ENCODE data around the gene ATN1. TPM values are rescaled to one million over a fixed set of nuclear protein-coding genes. Genes with fewer than 3 reads are reported as not detected.

Gene ATN1
- total RNA-seq, 1 donor from 2014 or later, result 118 TPM

DNA sequence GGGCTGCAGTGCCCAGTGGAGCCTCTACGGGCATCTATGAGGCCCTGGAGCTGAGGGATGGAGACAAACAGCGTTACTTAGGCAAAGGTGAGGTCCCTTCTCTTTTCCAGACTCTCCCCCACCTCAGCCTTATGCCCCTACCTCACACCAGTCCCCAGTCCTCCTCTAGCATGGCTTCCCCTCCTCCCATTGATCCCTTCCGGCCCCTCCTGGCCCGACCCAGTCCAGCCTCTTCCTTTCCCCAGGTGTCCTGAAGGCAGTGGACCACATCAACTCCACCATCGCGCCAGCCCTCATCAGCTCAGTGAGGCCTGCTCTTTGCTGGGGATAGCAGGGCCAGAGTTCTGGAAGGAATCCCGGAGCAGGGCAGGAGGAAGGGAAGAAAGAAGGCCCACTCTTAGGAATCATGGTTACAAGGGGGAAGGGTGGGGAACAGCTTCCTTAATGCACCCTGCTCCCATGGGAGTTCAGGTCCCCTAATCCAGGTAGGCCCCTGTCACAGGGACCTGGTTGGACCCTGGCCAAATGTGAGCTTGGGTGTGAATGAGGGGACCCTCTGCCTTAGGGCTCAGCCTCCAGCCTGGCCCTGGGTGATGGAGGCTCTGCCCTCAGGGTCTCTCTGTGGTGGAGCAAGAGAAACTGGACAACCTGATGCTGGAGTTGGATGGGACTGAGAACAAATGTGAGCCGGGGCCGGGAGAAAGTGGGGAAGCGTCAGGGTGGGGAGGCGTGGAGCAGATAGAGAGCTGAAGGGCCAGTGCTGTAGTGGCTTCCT lies 11.1 kb upstream of the ATN1 start:
- peaks cover 19% of the 10 kb centered on the region for H3K27me3 Mint-ChIP-seq (ENCODE audit: low read depth)
- TF ChIP-seq, protein P1, sequence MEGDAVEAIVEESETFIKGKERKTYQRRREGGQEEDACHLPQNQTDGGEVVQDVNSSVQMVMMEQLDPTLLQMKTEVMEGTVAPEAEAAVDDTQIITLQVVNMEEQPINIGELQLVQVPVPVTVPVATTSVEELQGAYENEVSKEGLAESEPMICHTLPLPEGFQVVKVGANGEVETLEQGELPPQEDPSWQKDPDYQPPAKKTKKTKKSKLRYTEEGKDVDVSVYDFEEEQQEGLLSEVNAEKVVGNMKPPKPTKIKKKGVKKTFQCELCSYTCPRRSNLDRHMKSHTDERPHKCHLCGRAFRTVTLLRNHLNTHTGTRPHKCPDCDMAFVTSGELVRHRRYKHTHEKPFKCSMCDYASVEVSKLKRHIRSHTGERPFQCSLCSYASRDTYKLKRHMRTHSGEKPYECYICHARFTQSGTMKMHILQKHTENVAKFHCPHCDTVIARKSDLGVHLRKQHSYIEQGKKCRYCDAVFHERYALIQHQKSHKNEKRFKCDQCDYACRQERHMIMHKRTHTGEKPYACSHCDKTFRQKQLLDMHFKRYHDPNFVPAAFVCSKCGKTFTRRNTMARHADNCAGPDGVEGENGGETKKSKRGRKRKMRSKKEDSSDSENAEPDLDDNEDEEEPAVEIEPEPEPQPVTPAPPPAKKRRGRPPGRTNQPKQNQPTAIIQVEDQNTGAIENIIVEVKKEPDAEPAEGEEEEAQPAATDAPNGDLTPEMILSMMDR (conservative IDR thresholded peaks at IDR 0.05), result no peak
- H3K4me3 Mint-ChIP-seq, result peak overlapping the region; percentile 65
- no peak for DNase-seq (ENCODE audit: low read depth, low spot score)
- no peaks in the 10 kb centered on the region for H3K9me3 Mint-ChIP-seq
- no peaks in the 10 kb centered on the region for H3K36me3 Mint-ChIP-seq (ENCODE audit: low read depth)
- H3K27ac Mint-ChIP-seq (ENCODE audit: unreplicated experiment), result no peak overlapping the region
- peaks cover 31% of the 10 kb centered on the region for H3K4me1 Mint-ChIP-seq

DNA sequence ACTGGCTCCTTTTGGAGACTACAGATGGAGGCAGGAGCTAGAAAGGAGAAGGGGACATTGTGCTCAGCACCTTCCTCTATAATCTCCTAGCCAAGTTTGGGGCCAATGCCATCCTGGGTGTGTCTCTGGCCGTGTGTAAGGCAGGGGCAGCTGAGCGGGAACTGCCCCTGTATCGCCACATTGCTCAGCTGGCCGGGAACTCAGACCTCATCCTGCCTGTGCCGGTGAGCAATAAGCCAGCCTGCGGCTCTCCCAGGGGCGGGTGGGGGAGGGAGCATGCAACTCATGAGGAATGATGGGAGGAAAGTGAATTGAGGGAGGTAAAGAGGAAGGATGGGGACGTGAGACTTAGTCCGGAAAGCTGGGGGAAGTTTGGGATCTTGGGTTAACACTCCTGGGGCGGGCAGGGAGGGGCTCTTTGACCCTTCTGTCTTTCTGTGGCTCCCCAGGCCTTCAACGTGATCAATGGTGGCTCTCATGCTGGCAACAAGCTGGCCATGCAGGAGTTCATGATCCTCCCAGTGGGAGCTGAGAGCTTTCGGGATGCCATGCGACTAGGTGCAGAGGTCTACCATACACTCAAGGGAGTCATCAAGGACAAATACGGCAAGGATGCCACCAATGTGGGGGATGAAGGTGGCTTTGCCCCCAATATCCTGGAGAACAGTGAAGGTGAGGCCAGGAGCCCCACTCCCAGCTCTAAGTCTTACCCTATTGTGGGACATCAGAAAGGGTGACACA lies 10.1 kb upstream of the ATN1 start:
- Mint-ChIP-seq H3K9me3 (no peaks in the 10 kb centered on the region), H3K36me3 (ENCODE audit: low read depth) (no peaks in the 10 kb centered on the region), H3K4me3 (peak overlapping the region; percentile 18), H3K27me3 (ENCODE audit: low read depth) (peaks cover 18% of the 10 kb centered on the region), H3K4me1 (peaks cover 31% of the 10 kb centered on the region), H3K27ac (ENCODE audit: unreplicated experiment) (no peak overlapping the region)
- TF ChIP-seq, protein P1 (conservative IDR thresholded peaks at IDR 0.05), result no peak
- no peak for DNase-seq (ENCODE audit: low read depth, low spot score)

DNA sequence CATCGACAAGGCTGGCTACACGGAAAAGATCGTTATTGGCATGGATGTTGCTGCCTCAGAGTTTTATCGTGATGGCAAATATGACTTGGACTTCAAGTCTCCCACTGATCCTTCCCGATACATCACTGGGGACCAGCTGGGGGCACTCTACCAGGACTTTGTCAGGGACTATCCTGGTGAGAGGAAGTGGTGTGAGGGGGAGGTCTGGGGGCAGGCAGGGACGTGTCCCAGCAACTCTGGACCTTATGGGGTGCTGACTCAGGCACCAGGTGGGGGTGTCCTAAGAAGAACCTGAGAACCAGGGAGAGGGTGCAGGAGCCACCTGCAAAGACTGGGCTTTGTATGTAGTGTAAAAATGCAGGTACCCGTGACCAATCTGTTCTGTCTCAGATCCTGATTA lies 8.2 kb upstream of the ATN1 start:
- Mint-ChIP-seq H3K36me3 (ENCODE audit: low read depth) (peaks cover 3% of the 10 kb centered on the region), H3K9me3 (no peaks in the 10 kb centered on the region), H3K4me3 (peak overlapping the region; percentile 52), H3K27me3 (ENCODE audit: low read depth) (peaks cover 7% of the 10 kb centered on the region), H3K27ac (ENCODE audit: unreplicated experiment) (peak overlapping the region; percentile 63), H3K4me1 (peaks cover 35% of the 10 kb centered on the region)
- DNase-seq (ENCODE audit: low read depth, low spot score), result no peak
- TF ChIP-seq, protein P1 (conservative IDR thresholded peaks at IDR 0.05), result no peak

DNA sequence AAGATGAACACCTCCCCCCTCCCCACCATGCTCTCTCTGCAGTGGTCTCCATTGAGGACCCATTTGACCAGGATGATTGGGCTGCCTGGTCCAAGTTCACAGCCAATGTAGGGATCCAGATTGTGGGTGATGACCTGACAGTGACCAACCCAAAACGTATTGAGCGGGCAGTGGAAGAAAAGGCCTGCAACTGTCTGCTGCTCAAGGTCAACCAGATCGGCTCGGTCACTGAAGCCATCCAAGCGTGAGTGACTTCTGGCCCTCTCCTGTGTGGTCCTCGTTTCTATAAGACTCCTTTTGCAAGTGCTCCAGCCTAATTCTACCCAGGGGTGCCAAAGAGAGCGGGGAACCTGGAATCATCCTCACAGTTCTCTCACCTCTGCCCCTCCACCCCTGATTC lies 6.2 kb upstream of the ATN1 start:
- H3K4me3 Mint-ChIP-seq, result peak overlapping the region; percentile 34
- no peak overlapping the region for H3K27ac Mint-ChIP-seq (ENCODE audit: unreplicated experiment)
- no peak for DNase-seq (ENCODE audit: low read depth, low spot score)
- TF ChIP-seq, protein P1 (conservative IDR thresholded peaks at IDR 0.05), result no peak
- H3K4me1 Mint-ChIP-seq, result peaks cover 42% of the 10 kb centered on the region
- H3K27me3 Mint-ChIP-seq (ENCODE audit: low read depth), result no peaks in the 10 kb centered on the region
- H3K9me3 Mint-ChIP-seq, result no peaks in the 10 kb centered on the region
- peaks cover 3% of the 10 kb centered on the region for H3K36me3 Mint-ChIP-seq (ENCODE audit: low read depth)

DNA sequence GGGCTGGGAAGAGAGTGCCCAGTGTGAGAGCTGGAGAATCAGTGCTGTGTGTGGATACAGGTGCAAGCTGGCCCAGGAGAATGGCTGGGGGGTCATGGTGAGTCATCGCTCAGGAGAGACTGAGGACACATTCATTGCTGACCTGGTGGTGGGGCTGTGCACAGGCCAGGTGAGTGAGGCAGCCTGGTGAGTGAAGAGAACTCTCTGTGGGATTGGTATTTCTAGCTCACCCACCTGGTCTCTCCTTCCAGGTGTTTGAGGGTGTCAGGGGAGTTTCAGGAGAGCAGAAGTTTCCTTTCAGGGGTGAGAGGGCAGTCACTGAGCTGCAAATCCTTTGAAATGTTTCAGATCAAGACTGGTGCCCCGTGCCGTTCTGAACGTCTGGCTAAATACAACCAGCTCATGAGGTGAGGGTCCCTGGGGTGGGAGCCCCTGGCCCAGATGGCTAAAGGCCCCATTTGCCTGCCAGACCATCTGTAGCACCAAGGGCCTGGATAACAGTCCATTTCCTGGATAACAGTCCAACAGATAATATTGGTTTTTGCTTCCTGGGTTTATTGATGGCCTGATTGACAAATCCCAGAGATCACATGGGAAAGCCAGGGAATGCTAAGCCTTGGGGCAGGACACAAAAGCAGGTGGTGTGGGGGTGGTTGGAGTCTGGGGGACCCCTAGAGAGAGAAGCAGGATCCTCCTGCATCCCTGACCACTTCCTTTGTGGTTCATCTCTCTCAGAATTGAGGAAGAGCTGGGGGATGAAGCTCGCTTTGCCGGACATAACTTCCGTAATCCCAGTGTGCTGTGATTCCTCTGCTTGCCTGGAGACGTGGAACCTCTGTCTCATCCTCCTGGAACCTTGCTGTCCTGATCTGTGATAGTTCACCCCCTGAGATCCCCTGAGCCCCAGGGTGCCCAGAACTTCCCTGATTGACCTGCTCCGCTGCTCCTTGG lies 5.5 kb upstream of the ATN1 start:
- Mint-ChIP-seq H3K27me3 (ENCODE audit: low read depth) (no peaks in the 10 kb centered on the region), H3K9me3 (no peaks in the 10 kb centered on the region), H3K36me3 (ENCODE audit: low read depth) (peaks cover 3% of the 10 kb centered on the region), H3K27ac (ENCODE audit: unreplicated experiment) (no peak overlapping the region), H3K4me3 (peak overlapping the region; percentile 34), H3K4me1 (peaks cover 50% of the 10 kb centered on the region)
- no peak for DNase-seq (ENCODE audit: low read depth, low spot score)
- TF ChIP-seq, protein P1 (conservative IDR thresholded peaks at IDR 0.05), result no peak
